KMS-11 (cell line): ENCODE data around the gene PFDN5.

Experiments used
- H2AFZ ChIP-seq: fragments of 200-600 bp; sonication (generic); 2 replicates; pipeline ENCODE4 v1.6.1; 2016; ENCODE audit warnings: antibody characterized with exemption, mixed run types, low read depth
- H3K27ac ChIP-seq: fragments of 200-600 bp; sonication (generic); 2 replicates; pipeline ENCODE4 v1.6.1; 2016; ENCODE audit warnings: mild to moderate bottlenecking, mixed run types
- H3K27me3 ChIP-seq: fragments of 200-600 bp; sonication (generic); 2 replicates; pipeline ENCODE4 v1.6.1; 2017; ENCODE audit warnings: mild to moderate bottlenecking, low read depth, mixed run types, moderate library complexity; ENCODE audit not compliant: insufficient read depth
- H3K36me3 ChIP-seq: fragments of 200-600 bp; sonication (generic); 2 replicates; pipeline ENCODE4 v1.6.1; 2017; ENCODE audit warnings: mild to moderate bottlenecking, mixed run types; ENCODE audit not compliant: insufficient read depth
- H3K4me1 ChIP-seq: fragments of 200-600 bp; sonication (generic); 2 replicates; pipeline ENCODE4 v1.6.1; 2016; ENCODE audit warnings: mild to moderate bottlenecking, low read depth, mixed run types; ENCODE audit not compliant: poor library complexity, severe bottlenecking
- H3K4me2 ChIP-seq: fragments of 200-600 bp; sonication (generic); 2 replicates; pipeline ENCODE4 v1.7.0; 2016; ENCODE audit warnings: mild to moderate bottlenecking, mixed run types
- H3K4me3 ChIP-seq: fragments of 200-600 bp; sonication (generic); IDR thresholded peaks from 2 replicates; pipeline ENCODE4 v1.6.1; 2017; ENCODE audit warnings: low read depth, low read length, mixed read lengths; ENCODE audit not compliant: insufficient read depth
- H3K79me2 ChIP-seq: fragments of 200-600 bp; sonication (generic); 2 replicates; pipeline ENCODE4 v1.6.1; 2016; ENCODE audit warnings: low read depth, mixed run types; ENCODE audit not compliant: insufficient read depth
- H3K9ac ChIP-seq: fragments of 200-600 bp; sonication (generic); 2 replicates; pipeline ENCODE4 v1.6.1; 2016; ENCODE audit warnings: mild to moderate bottlenecking, mixed run types
- H4K20me1 ChIP-seq: fragments of 200-600 bp; sonication (generic); 2 replicates; pipeline ENCODE4 v1.6.1; 2016; ENCODE audit warnings: mild to moderate bottlenecking, mixed run types; ENCODE audit not compliant: insufficient read depth
- TF ChIP-seq, protein P1 (sequence below): fragments of 200-600 bp; sonication (generic); conservative IDR thresholded peaks from 2 replicates; pipeline ENCODE4 v1.6.1; 2017; ENCODE audit warnings: low read depth, mild to moderate bottlenecking, antibody characterized with exemption, low read length, moderate library complexity, mixed read lengths

PFDN5 gene

DNA sequence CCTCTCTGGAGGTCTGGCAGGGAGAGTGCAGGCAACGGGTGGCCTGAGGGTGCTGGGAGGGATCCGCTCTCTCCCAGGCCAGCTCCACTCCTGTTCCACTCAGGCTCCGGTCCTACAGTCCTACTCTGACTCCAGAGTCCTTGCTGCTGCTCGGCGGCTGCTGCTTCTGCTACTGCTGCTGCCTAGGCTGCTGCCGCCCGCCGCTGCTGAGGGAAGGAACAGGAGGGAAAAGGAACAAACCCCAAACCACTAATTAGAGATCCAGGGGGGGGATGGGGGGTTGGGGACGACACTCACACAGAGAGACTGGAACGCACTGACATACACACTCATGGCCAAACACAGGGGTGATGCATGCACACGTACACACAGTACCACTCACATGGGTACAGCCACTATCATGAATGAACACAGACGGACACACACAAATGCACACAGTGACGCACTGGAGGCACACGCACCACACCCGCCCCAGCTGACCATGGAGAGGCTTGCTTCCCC, 40.9 kb downstream of the PFDN5 start, which contains the start of gene SP7:
Gene SP7, minus strand, starts transcription at position 174 of the 501 bp plus-strand sequence. CDS start 708 bp downstream, outside the sequence.
- H3K4me2 ChIP-seq = no peak within 1 kb of the TSS
- no peaks in the 10 kb centered on the region for H4K20me1 ChIP-seq
- H3K4me1 ChIP-seq = peaks cover 8% of the 10 kb centered on the region
- H2AFZ ChIP-seq = no peak within 1 kb of the TSS
- no peak within 1 kb of the TSS for H3K9ac ChIP-seq
- no peaks in the 10 kb centered on the region for H3K36me3 ChIP-seq
- H3K4me3 ChIP-seq = no peak within 1 kb of the TSS
- no peak within 1 kb of the TSS for H3K27ac ChIP-seq
- no peaks in the 10 kb centered on the region for H3K79me2 ChIP-seq
- TF ChIP-seq, protein P1, sequence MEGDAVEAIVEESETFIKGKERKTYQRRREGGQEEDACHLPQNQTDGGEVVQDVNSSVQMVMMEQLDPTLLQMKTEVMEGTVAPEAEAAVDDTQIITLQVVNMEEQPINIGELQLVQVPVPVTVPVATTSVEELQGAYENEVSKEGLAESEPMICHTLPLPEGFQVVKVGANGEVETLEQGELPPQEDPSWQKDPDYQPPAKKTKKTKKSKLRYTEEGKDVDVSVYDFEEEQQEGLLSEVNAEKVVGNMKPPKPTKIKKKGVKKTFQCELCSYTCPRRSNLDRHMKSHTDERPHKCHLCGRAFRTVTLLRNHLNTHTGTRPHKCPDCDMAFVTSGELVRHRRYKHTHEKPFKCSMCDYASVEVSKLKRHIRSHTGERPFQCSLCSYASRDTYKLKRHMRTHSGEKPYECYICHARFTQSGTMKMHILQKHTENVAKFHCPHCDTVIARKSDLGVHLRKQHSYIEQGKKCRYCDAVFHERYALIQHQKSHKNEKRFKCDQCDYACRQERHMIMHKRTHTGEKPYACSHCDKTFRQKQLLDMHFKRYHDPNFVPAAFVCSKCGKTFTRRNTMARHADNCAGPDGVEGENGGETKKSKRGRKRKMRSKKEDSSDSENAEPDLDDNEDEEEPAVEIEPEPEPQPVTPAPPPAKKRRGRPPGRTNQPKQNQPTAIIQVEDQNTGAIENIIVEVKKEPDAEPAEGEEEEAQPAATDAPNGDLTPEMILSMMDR = no peak
- peaks cover 10% of the 10 kb centered on the region; the same call in 1 of the 2 replicates for H3K27me3 ChIP-seq

DNA sequence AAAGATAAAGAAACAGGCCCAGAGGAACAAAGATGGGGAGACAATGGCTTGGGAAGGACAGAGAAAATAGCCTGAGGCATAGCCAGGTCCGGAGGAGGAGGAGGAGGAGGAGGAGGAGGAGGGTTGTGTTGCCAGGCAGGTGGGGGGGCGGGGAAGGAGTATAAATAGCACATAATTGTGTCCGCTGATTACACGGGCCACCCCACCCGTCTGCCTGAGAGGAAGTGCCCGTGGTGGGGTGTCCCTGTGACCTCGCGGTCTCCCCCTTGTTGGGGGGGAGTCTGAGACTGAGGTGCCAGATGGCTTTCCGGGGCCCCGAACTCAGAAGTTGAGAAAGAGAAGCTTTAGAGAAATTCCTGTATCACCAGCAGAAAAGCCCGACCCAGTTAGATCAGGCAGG, 42.7 kb downstream of the PFDN5 start:
- Histone ChIP-seq H3K27ac (no peak overlapping the region), H3K36me3 (no peaks in the 10 kb centered on the region), H3K4me3 (no peak overlapping the region), H3K4me2 (no peak overlapping the region), H4K20me1 (no peaks in the 10 kb centered on the region), H3K27me3 (peaks cover 10% of the 10 kb centered on the region; the same call in 1 of the 2 replicates), H3K9ac (no peak overlapping the region), H3K4me1 (peaks cover 8% of the 10 kb centered on the region), H3K79me2 (no peaks in the 10 kb centered on the region), H2AFZ (no peak overlapping the region)
- TF ChIP-seq, protein P1 = no peak

DNA sequence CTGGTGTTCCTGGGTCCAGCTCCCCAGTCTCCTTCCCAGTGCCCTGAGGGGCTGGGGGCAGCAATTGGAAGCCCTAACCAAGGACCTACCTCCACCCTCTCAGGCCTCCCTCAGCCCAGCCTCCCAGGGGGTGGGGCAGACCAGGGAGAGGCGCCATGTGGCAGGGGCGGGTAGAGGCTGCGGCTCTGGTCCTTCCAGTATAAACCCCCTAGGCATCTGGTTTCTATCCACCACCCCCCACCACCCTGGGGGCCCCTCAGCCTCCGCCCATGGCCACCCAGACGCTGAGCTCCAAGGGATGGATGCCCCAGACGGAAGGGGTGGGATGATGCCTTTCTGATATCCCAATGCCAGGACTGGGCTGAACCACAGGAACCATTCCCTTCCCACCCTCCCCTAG, 43.6 kb downstream of the PFDN5 start:
- TF ChIP-seq, protein P1 = no peak
- no peak overlapping the region for H2AFZ ChIP-seq
- no peaks in the 10 kb centered on the region for H3K36me3 ChIP-seq
- no peak overlapping the region for H3K4me2 ChIP-seq
- H3K27me3 ChIP-seq = peaks cover 10% of the 10 kb centered on the region; the same call in 1 of the 2 replicates
- H3K27ac ChIP-seq = no peak overlapping the region
- no peak overlapping the region for H3K4me3 ChIP-seq
- H3K4me1 ChIP-seq = peaks cover 15% of the 10 kb centered on the region
- H3K79me2 ChIP-seq = no peaks in the 10 kb centered on the region
- no peaks in the 10 kb centered on the region for H4K20me1 ChIP-seq
- no peak overlapping the region for H3K9ac ChIP-seq

DNA sequence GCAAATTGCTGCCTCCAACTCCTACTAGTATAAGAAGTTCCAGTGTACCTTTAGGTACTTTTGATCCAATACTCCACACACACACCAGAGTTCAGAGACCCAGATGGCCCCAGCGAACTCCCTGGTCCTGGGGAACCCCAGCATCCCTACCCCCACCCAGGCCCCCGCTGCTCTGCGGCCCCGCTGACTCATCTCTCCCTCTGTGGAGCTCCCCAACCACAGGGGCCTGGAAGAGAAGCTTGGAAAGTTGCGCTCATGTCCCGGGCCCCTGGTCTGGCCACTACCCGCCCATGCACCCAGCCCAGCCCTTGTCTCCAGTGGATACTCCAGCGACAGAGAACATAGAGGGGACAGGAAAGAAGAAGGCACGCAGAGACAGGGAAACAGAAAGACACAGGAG, 45.1 kb downstream of the PFDN5 start:
- Histone ChIP-seq H3K4me3 (no peak overlapping the region), H3K79me2 (no peaks in the 10 kb centered on the region), H3K4me1 (peaks cover 26% of the 10 kb centered on the region), H3K27ac (no peak overlapping the region), H2AFZ (no peak overlapping the region), H3K9ac (no peak overlapping the region), H3K27me3 (peaks cover 8% of the 10 kb centered on the region; the same call in 1 of the 2 replicates), H4K20me1 (no peaks in the 10 kb centered on the region), H3K36me3 (no peaks in the 10 kb centered on the region), H3K4me2 (no peak overlapping the region)
- TF ChIP-seq, protein P1 = no peak
